IMR-90 (cell line): ENCODE measurements around the gene VARS2. TPM values are rescaled to one million over a fixed set of nuclear protein-coding genes. Genes with fewer than 3 reads are reported as not detected.

ENCODE experiments used
- ATAC-seq: fragments of 200-7000 bp; cut with Tn5 transposase; 2 replicates; pipeline ENCODE4 v1.9.1; 2020; ENCODE audit warnings: low read depth, mild to moderate bottlenecking, moderate library complexity
- BruUV-seq: library from RNA; stranded (reverse); fragments of 400-500 nt; replicated peaks from 2 replicates; lab custom pipeline; 2021; lab: Mats Ljungman, UMichigan
- CTCF ChIA-PET: fragments of 300-600 bp; formaldehyde crosslinking; extraction: SDS; loops from one replicate; lab custom pipeline; 2021; ENCODE audit warnings: antibody characterized with exemption; lab: Yijun Ruan, JAX
- POLR2A ChIA-PET: fragments of 300-600 bp; sonication (Branson Sonifier 250); formaldehyde crosslinking; loops from one replicate; lab custom pipeline; 2022; ENCODE audit warnings: antibody characterized with exemption; ENCODE audit not compliant: unreplicated experiment; lab: Charles Lee
- DNase-seq: peaks from one replicate; pipeline ENCODE4 v3.0.0; 2013
- H2AFZ ChIP-seq: replicated peaks from 2 replicates; pipeline ENCODE3; 2013; ENCODE audit warnings: low read length, mild to moderate bottlenecking; ENCODE audit not compliant: poor library complexity
- H2AK5ac ChIP-seq: 2 replicates; pipeline ENCODE4 v1.6.1; 2013; ENCODE audit warnings: low read depth, low read length, inconsistent platforms
- H2AK9ac ChIP-seq: replicated peaks from 2 replicates; pipeline ENCODE3; 2013; ENCODE audit warnings: mild to moderate bottlenecking, low read depth, low read length, moderate library complexity; ENCODE audit not compliant: poor library complexity
- H2BK120ac ChIP-seq: 2 replicates; pipeline ENCODE4 v1.6.1; 2013; ENCODE audit warnings: low read depth, low read length, inconsistent platforms
- H2BK15ac ChIP-seq: 3 replicates; pipeline ENCODE4 v1.6.1; 2013; ENCODE audit warnings: low read depth, low read length, inconsistent platforms
- H2BK20ac ChIP-seq: 2 replicates; pipeline ENCODE4 v1.6.1; 2013; ENCODE audit warnings: low read depth, mild to moderate bottlenecking, inconsistent platforms, low read length, moderate library complexity
- H2BK5ac ChIP-seq: 2 replicates; pipeline ENCODE4 v1.6.1; 2013; ENCODE audit warnings: mild to moderate bottlenecking, low read depth, low read length, inconsistent platforms; ENCODE audit not compliant: poor library complexity, severe bottlenecking
- H3K14ac ChIP-seq: replicated peaks from 2 replicates; pipeline ENCODE4 v1.6.1; 2013; ENCODE audit warnings: low read depth, low read length, inconsistent platforms
- H3K18ac ChIP-seq: 2 replicates; pipeline ENCODE4 v1.6.1; 2013; ENCODE audit warnings: low read depth, low read length, control low read depth
- H3K23ac ChIP-seq: 2 replicates; pipeline ENCODE4 v1.6.1; 2013; ENCODE audit warnings: low read depth, low read length, inconsistent platforms
- H3K27ac ChIP-seq: 2 replicates; pipeline ENCODE4 v1.5.1; 2013; ENCODE audit warnings: mild to moderate bottlenecking, control low read depth, low read length; ENCODE audit not compliant: insufficient read depth
- H3K27me3 ChIP-seq: 2 replicates; pipeline ENCODE4 v1.6.1; 2013; ENCODE audit warnings: low read length; ENCODE audit not compliant: control insufficient read depth, insufficient read depth
- H3K36me3 ChIP-seq: 2 replicates; pipeline ENCODE4 v1.6.1; 2013; ENCODE audit warnings: low read length, mixed read lengths; ENCODE audit not compliant: control insufficient read depth, insufficient read depth
- H3K4ac ChIP-seq: 2 replicates; pipeline ENCODE4 v1.6.1; 2013; ENCODE audit warnings: low read depth, low read length, inconsistent platforms
- H3K4me1 ChIP-seq: 2 replicates; pipeline ENCODE4 v1.6.1; 2013; ENCODE audit warnings: low read length, mixed read lengths; ENCODE audit not compliant: control insufficient read depth, insufficient read depth
- H3K4me2 ChIP-seq: 2 replicates; pipeline ENCODE4 v1.6.1; 2013; ENCODE audit warnings: low read depth, mild to moderate bottlenecking, control low read depth, low read length, moderate library complexity
- H3K4me3 ChIP-seq: 2 replicates; pipeline ENCODE4 v1.5.1; 2013; ENCODE audit warnings: low read depth, mild to moderate bottlenecking, control low read depth, low read length, moderate library complexity; ENCODE audit not compliant: insufficient read depth
- H3K56ac ChIP-seq: 2 replicates; pipeline ENCODE4 v1.6.1; 2013; ENCODE audit warnings: low read length, inconsistent platforms; ENCODE audit not compliant: insufficient read depth; ENCODE audit errors: extremely low read depth
- H3K79me1 ChIP-seq, 2 experiments: 2 replicates each; pipeline ENCODE4 v1.6.1; 2013; ENCODE audit warnings: low read length in 2 of 2, inconsistent platforms in 1 of 2, low read depth in 1 of 2
- H3K9ac ChIP-seq: 2 replicates; pipeline ENCODE4 v1.6.1; 2013; ENCODE audit warnings: low read depth, low read length, control low read depth
- H3K9me1 ChIP-seq: 2 replicates; pipeline ENCODE4 v1.6.1; 2013; ENCODE audit warnings: low read length, inconsistent platforms; ENCODE audit not compliant: insufficient read depth
- H3K9me3 ChIP-seq: 2 replicates; pipeline ENCODE4 v1.6.1; 2013; ENCODE audit warnings: low read length; ENCODE audit not compliant: control insufficient read depth, insufficient read depth
- H4K20me1 ChIP-seq: 2 replicates; pipeline ENCODE4 v1.6.1; 2013; ENCODE audit warnings: low read length, inconsistent platforms; ENCODE audit not compliant: insufficient read depth
- H4K5ac ChIP-seq: 2 replicates; pipeline ENCODE4 v1.6.1; 2013; ENCODE audit warnings: mild to moderate bottlenecking, low read depth, low read length, control low read depth
- H4K8ac ChIP-seq, 2 experiments: 2 replicates each; pipeline ENCODE4 v1.6.1; 2013; ENCODE audit warnings: low read depth in 2 of 2, low read length in 2 of 2, control low read depth in 1 of 2, inconsistent platforms in 1 of 2
- H4K91ac ChIP-seq: 2 replicates; pipeline ENCODE4 v1.6.1; 2013; ENCODE audit warnings: low read depth, low read length, inconsistent platforms; ENCODE audit not compliant: insufficient read depth
- BHLHE40 ChIP-seq: fragments of 150-350 bp; IDR thresholded peaks from 2 replicates; pipeline ENCODE4 v1.6.1; 2016; ENCODE audit warnings: mild to moderate bottlenecking, low read depth, low read length
- CEBPB ChIP-seq: IDR thresholded peaks from 2 replicates; pipeline ENCODE4 v1.6.1; 2012; ENCODE audit warnings: low read depth, low read length, improper control_type of control experiment
- CHD1 ChIP-seq: IDR thresholded peaks from 2 replicates; pipeline ENCODE4 v1.6.1; 2012; ENCODE audit warnings: low read depth, low read length, improper control_type of control experiment
- CTCF ChIP-seq: conservative IDR thresholded peaks from 2 replicates; pipeline ENCODE4 v1.5.1; 2012; ENCODE audit warnings: mild to moderate bottlenecking, low read depth, low read length, improper control_type of control experiment
- ELK1 ChIP-seq: fragments of 150-350 bp; IDR thresholded peaks from 2 replicates; pipeline ENCODE4 v1.6.1; 2016; ENCODE audit warnings: low read depth, mild to moderate bottlenecking, low read length, moderate library complexity, borderline replicate concordance
- FOS ChIP-seq: fragments of 150-350 bp; IDR thresholded peaks from 2 replicates; pipeline ENCODE4 v1.6.1; 2016; ENCODE audit warnings: low read depth, low read length
- MAZ ChIP-seq: IDR thresholded peaks from 2 replicates; pipeline ENCODE4 v1.6.1; 2012; ENCODE audit warnings: low read depth, mild to moderate bottlenecking, low read length, improper control_type of control experiment, moderate library complexity, borderline replicate concordance
- MXI1 ChIP-seq: IDR thresholded peaks from 2 replicates; pipeline ENCODE4 v1.6.1; 2012; ENCODE audit warnings: low read depth, mild to moderate bottlenecking, low read length, moderate library complexity, borderline replicate concordance
- NFE2L2 ChIP-seq: fragments of 150-350 bp; IDR thresholded peaks from 2 replicates; pipeline ENCODE4 v1.6.1; 2016; ENCODE audit warnings: low read depth, mild to moderate bottlenecking, low read length
- POLR2A ChIP-seq: IDR thresholded peaks from 2 replicates; pipeline ENCODE4 v1.6.1; 2012; ENCODE audit warnings: mild to moderate bottlenecking, low read depth, low read length
- RAD21 ChIP-seq: IDR thresholded peaks from 2 replicates; pipeline ENCODE4 v1.6.1; 2012; ENCODE audit warnings: low read length, improper control_type of control experiment
- RCOR1 ChIP-seq: IDR thresholded peaks from 2 replicates; pipeline ENCODE4 v1.6.1; 2012; ENCODE audit warnings: mild to moderate bottlenecking, low read length, improper control_type of control experiment; ENCODE audit not compliant: insufficient replicate concordance
- RFX5 ChIP-seq: IDR thresholded peaks from 2 replicates; pipeline ENCODE4 v1.8.0; 2012; ENCODE audit warnings: low read depth, mild to moderate bottlenecking, low read length, moderate library complexity
- SMC3 ChIP-seq: fragments of 150-350 bp; IDR thresholded peaks from 2 replicates; pipeline ENCODE4 v1.6.1; 2016; ENCODE audit warnings: low read depth, mild to moderate bottlenecking, antibody characterized with exemption, low read length, moderate library complexity
- USF2 ChIP-seq: fragments of 150-350 bp; IDR thresholded peaks from 2 replicates; pipeline ENCODE4 v1.6.1; 2017; ENCODE audit warnings: mild to moderate bottlenecking, antibody characterized with exemption, low read length, low read depth
- WGBS, 2 experiments: methylation state at CpG; one replicate each; pipeline versions ENCODE4 v1.1.5 to v1.1.7; 2013; ENCODE audit warnings: missing lambda C conversion rate in 2 of 2; ENCODE audit not compliant: insufficient read length in 1 of 2; ENCODE audit errors: extremely low coverage in 2 of 2; 5-methylcytosine and 5-hydroxymethylcytosine counted together
- dilution Hi-C: fragments of 300-500 bp; cut with HindIII; formaldehyde crosslinking; loops from one replicate; pipeline ENCODE4 v1.14.3; 2018; ENCODE audit warnings: low sequenced_read_pairs; ENCODE audit not compliant: unreplicated experiment
- in situ Hi-C: fragments of 300-500 bp; cut with MboI; formaldehyde crosslinking; loops from 3 replicates; pipeline ENCODE4 v1.14.3; 2019; ENCODE audit warnings: low sequenced_read_pairs, inconsistent platforms, mixed read lengths
- intact Hi-C: fragments of 100-400 bp; cut with micrococcal nuclease; formaldehyde crosslinking; loops from 2 replicates; pipeline ENCODE4 v1.10.0; 2022
- polyA plus RNA-seq, 3 experiments: library from polyadenylated mRNA; depleted of rRNA; stranded (reverse); fragments of >200 nt; gene quantifications; 2 replicates each; pipeline ENCODE4 v1.2.3, GENCODE V29; 2012; ENCODE audit warnings: low replicate concordance in 1 of 3
- total RNA-seq: library from RNA; depleted of rRNA; stranded (reverse); fragments of >200 nt; gene quantifications from 2 replicates; pipeline ENCODE4 v1.2.3, GENCODE V29; 2012

Gene VARS2
- total and polyA plus RNA-seq, 2 of the 4 experiments (the other 2 are of a cell fraction) = 7.2 to 14.0 TPM

- H3K14ac ChIP-seq = no peak overlapping the region
- no peak overlapping the region for H3K18ac ChIP-seq
- no peak overlapping the region for H2BK20ac ChIP-seq
- ChIA-PET POLR2A (no interaction called here), CTCF (no interaction called here)
- peaks cover 48% of the 10 kb centered on the region for H3K36me3 ChIP-seq
- peaks cover 13 to 45% of the 10 kb centered on the region in 2 experiments for H3K79me1 ChIP-seq
- no peak overlapping the region for H2BK15ac ChIP-seq
- H2AK5ac ChIP-seq = peak overlapping the region; percentile 16; the same call in 1 of the 2 replicates
- no peak overlapping the region for H3K9ac ChIP-seq
- no peak overlapping the region for H3K56ac ChIP-seq
- H4K5ac ChIP-seq = no peak overlapping the region
- no peak for DNase-seq
- dilution Hi-C loops = no loop called here
- H3K9me1 ChIP-seq = peaks cover 5% of the 10 kb centered on the region; the same call in 1 of the 2 replicates
- no peak overlapping the region for H3K4me2 ChIP-seq
- in situ Hi-C loops = no loop called here
- H3K27me3 ChIP-seq = no peaks in the 10 kb centered on the region
- H3K27ac ChIP-seq = no peak overlapping the region
- ATAC-seq = no peak
- no peak overlapping the region for H2BK120ac ChIP-seq
- H4K91ac ChIP-seq = no peak overlapping the region
- no peak overlapping the region for H2AFZ ChIP-seq
- H2AK9ac ChIP-seq = no peak overlapping the region
- H3K9me3 ChIP-seq = no peaks in the 10 kb centered on the region
- no peak overlapping the region for H3K4me3 ChIP-seq
- intact Hi-C loops = no loop called here
- no CpG with 5 or more reads among the region's 12 CpGs for WGBS, 2 experiments
- H3K23ac ChIP-seq = no peak overlapping the region
- no peak overlapping the region for H2BK5ac ChIP-seq
- no peak overlapping the region for H3K4ac ChIP-seq
- H4K20me1 ChIP-seq = no peaks in the 10 kb centered on the region; the same call in 1 of the 2 replicates
- no TSS peak for BruUV-seq
- no peak overlapping the region for H4K8ac ChIP-seq
- H3K4me1 ChIP-seq = peaks cover 16% of the 10 kb centered on the region
- TF ChIP-seq RFX5 (no peak), SMC3 (no peak), NFE2L2 (no peak), RCOR1 (no peak), CHD1 (no peak), CEBPB (no peak), POLR2A (no peak), FOS (no peak), CTCF (no peak), RAD21 (no peak), MXI1 (no peak), ELK1 (no peak), BHLHE40 (no peak), MAZ (no peak), USF2 (no peak)
Observed at GRCh38 chr6:30890646-30891449, 23.2 kb upstream of the VARS2 start.
